ENCODE data around the gene FGF14.

DNA sequence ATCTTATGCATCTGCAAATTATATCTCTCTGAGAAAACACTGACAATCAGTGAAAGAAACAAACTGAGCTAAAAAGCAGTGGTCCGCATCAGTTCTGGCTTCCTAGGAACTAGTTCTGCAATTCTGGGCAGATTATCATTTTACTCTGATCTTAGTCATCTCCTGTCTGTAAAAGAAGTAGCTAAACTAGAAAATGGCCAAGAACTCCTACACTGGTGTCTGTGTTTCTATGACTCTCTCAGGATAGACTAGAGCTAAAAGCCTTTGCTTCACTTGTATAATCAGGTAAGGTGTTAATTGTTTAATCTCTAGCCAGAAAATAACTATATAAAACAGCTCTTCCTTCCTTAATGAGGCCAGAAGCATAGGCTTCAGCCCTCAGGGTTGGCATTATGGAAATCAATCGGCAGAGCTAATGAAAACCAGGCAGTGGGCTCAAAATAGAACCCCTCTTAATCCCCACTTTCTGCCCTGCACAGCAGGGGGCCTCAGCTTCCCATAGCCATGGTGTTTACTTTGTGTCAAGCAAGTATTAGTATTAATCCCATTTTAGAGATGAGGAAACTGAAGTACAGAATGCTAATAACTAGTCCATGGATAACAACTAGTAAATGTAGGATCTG is 459.2 kb downstream of the FGF14 start:
- TF ChIP-seq, protein P1, sequence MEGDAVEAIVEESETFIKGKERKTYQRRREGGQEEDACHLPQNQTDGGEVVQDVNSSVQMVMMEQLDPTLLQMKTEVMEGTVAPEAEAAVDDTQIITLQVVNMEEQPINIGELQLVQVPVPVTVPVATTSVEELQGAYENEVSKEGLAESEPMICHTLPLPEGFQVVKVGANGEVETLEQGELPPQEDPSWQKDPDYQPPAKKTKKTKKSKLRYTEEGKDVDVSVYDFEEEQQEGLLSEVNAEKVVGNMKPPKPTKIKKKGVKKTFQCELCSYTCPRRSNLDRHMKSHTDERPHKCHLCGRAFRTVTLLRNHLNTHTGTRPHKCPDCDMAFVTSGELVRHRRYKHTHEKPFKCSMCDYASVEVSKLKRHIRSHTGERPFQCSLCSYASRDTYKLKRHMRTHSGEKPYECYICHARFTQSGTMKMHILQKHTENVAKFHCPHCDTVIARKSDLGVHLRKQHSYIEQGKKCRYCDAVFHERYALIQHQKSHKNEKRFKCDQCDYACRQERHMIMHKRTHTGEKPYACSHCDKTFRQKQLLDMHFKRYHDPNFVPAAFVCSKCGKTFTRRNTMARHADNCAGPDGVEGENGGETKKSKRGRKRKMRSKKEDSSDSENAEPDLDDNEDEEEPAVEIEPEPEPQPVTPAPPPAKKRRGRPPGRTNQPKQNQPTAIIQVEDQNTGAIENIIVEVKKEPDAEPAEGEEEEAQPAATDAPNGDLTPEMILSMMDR (conservative IDR thresholded peaks at IDR 0.05) = no peak
- TF ChIP-seq ZFX (IDR thresholded peaks at IDR 0.05) = no peak

Data from C4-2B (cell line).